Measurements from ENCODE around the gene PVALEF.

Gene PVALEF

GRCh38 chr17:81186203-81186602 is 20.9 kb downstream of the PVALEF start:
- DNase-seq, result no peak

- DNase-seq, result no peak
Measured at GRCh38 chr17:81187120-81187519, 21.8 kb downstream of the PVALEF start.

- no peak for DNase-seq
Measured at GRCh38 chr17:81187586-81188490, 22.5 kb downstream of the PVALEF start.

- no peak for DNase-seq
Measured at GRCh38 chr17:81188491-81188840, 23.2 kb downstream of the PVALEF start.

- DNase-seq, result no peak
Measured at GRCh38 chr17:81189016-81189415, 23.7 kb downstream of the PVALEF start.

GRCh38 chr17:81189670-81190530 is 24.6 kb downstream of the PVALEF start:
- DNase-seq, result no peak

- no peak for DNase-seq
Measured at GRCh38 chr17:81190591-81190990, 25.3 kb downstream of the PVALEF start.

GRCh38 chr17:81191116-81191515 is 25.8 kb downstream of the PVALEF start:
- no peak for DNase-seq

GRCh38 chr17:81191646-81192045 is 26.3 kb downstream of the PVALEF start:
- DNase-seq, result no peak

- no peak for DNase-seq
Measured at GRCh38 chr17:81192386-81193050, 27.2 kb downstream of the PVALEF start.

- DNase-seq, result no peak
Measured at GRCh38 chr17:81193051-81193410, 27.7 kb downstream of the PVALEF start.

GRCh38 chr17:81193470-81194224 is 28.3 kb downstream of the PVALEF start:
- DNase-seq, result no peak

- no peak for DNase-seq
Measured at GRCh38 chr17:81194225-81194760, 29.0 kb downstream of the PVALEF start.

GRCh38 chr17:81194941-81195901 is 29.9 kb downstream of the PVALEF start:
- no peak for DNase-seq

- no peak for DNase-seq
Measured at GRCh38 chr17:81195941-81196495, 30.7 kb downstream of the PVALEF start.

- DNase-seq, result no peak
Measured at GRCh38 chr17:81196505-81197408, 31.4 kb downstream of the PVALEF start.

- no peak for DNase-seq
Measured at GRCh38 chr17:81197409-81197795, 32.1 kb downstream of the PVALEF start.

GRCh38 chr17:81197831-81198490 is 32.7 kb downstream of the PVALEF start:
- DNase-seq, result no peak

GRCh38 chr17:81198826-81199481 is 33.6 kb downstream of the PVALEF start:
- DNase-seq, result no peak

All from hematopoietic multipotent progenitor cell treated with erythropoietin and hydrocortisone succinate and interleukin-3 and kit ligand, for 8 days (in vitro differentiated cells).